ENCODE data around the gene ESYT3.

DNA sequence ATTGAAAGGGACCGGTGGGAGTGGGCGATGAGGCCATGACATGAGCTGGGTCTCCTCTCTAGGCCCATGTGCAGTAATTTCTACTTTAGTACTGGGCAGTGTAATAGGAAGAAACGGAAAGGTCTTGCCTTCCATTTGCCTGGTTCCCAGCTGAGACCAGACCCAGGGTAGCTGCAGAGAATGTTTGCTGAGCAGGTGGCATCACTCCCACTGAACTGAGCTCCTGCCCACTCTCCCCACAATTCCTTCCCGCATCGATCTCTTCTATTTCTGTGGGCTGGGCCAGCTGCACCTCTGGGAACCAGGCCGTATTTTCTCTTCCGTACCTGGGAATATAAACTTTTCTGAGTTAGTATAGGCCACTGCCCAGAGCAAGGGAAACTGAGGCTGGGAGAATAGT lies 15.8 kb downstream of the ESYT3 start:
- TF ChIP-seq POLR2A (IDR thresholded peaks at IDR 0.05) = no peak
- TF ChIP-seq, protein P1, sequence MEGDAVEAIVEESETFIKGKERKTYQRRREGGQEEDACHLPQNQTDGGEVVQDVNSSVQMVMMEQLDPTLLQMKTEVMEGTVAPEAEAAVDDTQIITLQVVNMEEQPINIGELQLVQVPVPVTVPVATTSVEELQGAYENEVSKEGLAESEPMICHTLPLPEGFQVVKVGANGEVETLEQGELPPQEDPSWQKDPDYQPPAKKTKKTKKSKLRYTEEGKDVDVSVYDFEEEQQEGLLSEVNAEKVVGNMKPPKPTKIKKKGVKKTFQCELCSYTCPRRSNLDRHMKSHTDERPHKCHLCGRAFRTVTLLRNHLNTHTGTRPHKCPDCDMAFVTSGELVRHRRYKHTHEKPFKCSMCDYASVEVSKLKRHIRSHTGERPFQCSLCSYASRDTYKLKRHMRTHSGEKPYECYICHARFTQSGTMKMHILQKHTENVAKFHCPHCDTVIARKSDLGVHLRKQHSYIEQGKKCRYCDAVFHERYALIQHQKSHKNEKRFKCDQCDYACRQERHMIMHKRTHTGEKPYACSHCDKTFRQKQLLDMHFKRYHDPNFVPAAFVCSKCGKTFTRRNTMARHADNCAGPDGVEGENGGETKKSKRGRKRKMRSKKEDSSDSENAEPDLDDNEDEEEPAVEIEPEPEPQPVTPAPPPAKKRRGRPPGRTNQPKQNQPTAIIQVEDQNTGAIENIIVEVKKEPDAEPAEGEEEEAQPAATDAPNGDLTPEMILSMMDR (IDR thresholded peaks at IDR 0.05) = no peak
